Stimulated activated CD4-positive, alpha-beta T cell treated with anti-CD3 and anti-CD28 coated beads, Interleukin-2, amount 100 ng/mL, for 24 hours (primary cell): ENCODE data around the gene FANCI.

ENCODE experiments used
- DNase-seq, 2 donors: peaks; one replicate each; pipeline ENCODE4 v3.0.0-alpha.2; 2020

FANCI gene

GRCh38 chr15:89363770-89364169, 120.0 kb downstream of the FANCI start:
- DNase-seq: no peak

- no peak for DNase-seq
These were observed 120.6 kb downstream of the FANCI start for GRCh38 chr15:89364341-89364740.

- DNase-seq: no peak
These were observed 121.1 kb downstream of the FANCI start for GRCh38 chr15:89364741-89365450.

GRCh38 chr15:89365462-89366065, 121.8 kb downstream of the FANCI start:
- no peak for DNase-seq
